IMR-90 (cell line): Measurements from ENCODE around the gene USP35. TPM values are rescaled to one million over a fixed set of nuclear protein-coding genes. Genes with fewer than 3 reads are reported as not detected.

Source experiments
- ATAC-seq: fragments of 200-7000 bp; cut with Tn5 transposase; 2 replicates; pipeline ENCODE4 v1.9.1; 2020; ENCODE audit warnings: low read depth, mild to moderate bottlenecking, moderate library complexity
- BruUV-seq: library from RNA; stranded (reverse); fragments of 400-500 nt; replicated peaks from 2 replicates; lab custom pipeline; 2021; lab: Mats Ljungman, UMichigan
- CTCF ChIA-PET: fragments of 300-600 bp; formaldehyde crosslinking; extraction: SDS; loops from one replicate; lab custom pipeline; 2021; ENCODE audit warnings: antibody characterized with exemption; lab: Yijun Ruan, JAX
- POLR2A ChIA-PET: fragments of 300-600 bp; sonication (Branson Sonifier 250); formaldehyde crosslinking; loops from one replicate; lab custom pipeline; 2022; ENCODE audit warnings: antibody characterized with exemption; ENCODE audit not compliant: unreplicated experiment; lab: Charles Lee
- DNase-seq: peaks from one replicate; pipeline ENCODE4 v3.0.0; 2013
- H2AFZ ChIP-seq: replicated peaks from 2 replicates; pipeline ENCODE3; 2013; ENCODE audit warnings: low read length, mild to moderate bottlenecking; ENCODE audit not compliant: poor library complexity
- H2AK5ac ChIP-seq: 2 replicates; pipeline ENCODE4 v1.6.1; 2013; ENCODE audit warnings: low read depth, low read length, inconsistent platforms
- H2AK9ac ChIP-seq: replicated peaks from 2 replicates; pipeline ENCODE3; 2013; ENCODE audit warnings: mild to moderate bottlenecking, low read depth, low read length, moderate library complexity; ENCODE audit not compliant: poor library complexity
- H2BK120ac ChIP-seq: 2 replicates; pipeline ENCODE4 v1.6.1; 2013; ENCODE audit warnings: low read depth, low read length, inconsistent platforms
- H2BK15ac ChIP-seq: 3 replicates; pipeline ENCODE4 v1.6.1; 2013; ENCODE audit warnings: low read depth, low read length, inconsistent platforms
- H2BK20ac ChIP-seq: 2 replicates; pipeline ENCODE4 v1.6.1; 2013; ENCODE audit warnings: low read depth, mild to moderate bottlenecking, inconsistent platforms, low read length, moderate library complexity
- H2BK5ac ChIP-seq: 2 replicates; pipeline ENCODE4 v1.6.1; 2013; ENCODE audit warnings: mild to moderate bottlenecking, low read depth, low read length, inconsistent platforms; ENCODE audit not compliant: poor library complexity, severe bottlenecking
- H3K14ac ChIP-seq: replicated peaks from 2 replicates; pipeline ENCODE4 v1.6.1; 2013; ENCODE audit warnings: low read depth, low read length, inconsistent platforms
- H3K18ac ChIP-seq: 2 replicates; pipeline ENCODE4 v1.6.1; 2013; ENCODE audit warnings: low read depth, low read length, control low read depth
- H3K23ac ChIP-seq: 2 replicates; pipeline ENCODE4 v1.6.1; 2013; ENCODE audit warnings: low read depth, low read length, inconsistent platforms
- H3K27ac ChIP-seq: 2 replicates; pipeline ENCODE4 v1.5.1; 2013; ENCODE audit warnings: mild to moderate bottlenecking, control low read depth, low read length; ENCODE audit not compliant: insufficient read depth
- H3K27me3 ChIP-seq: 2 replicates; pipeline ENCODE4 v1.6.1; 2013; ENCODE audit warnings: low read length; ENCODE audit not compliant: control insufficient read depth, insufficient read depth
- H3K36me3 ChIP-seq: 2 replicates; pipeline ENCODE4 v1.6.1; 2013; ENCODE audit warnings: low read length, mixed read lengths; ENCODE audit not compliant: control insufficient read depth, insufficient read depth
- H3K4ac ChIP-seq: 2 replicates; pipeline ENCODE4 v1.6.1; 2013; ENCODE audit warnings: low read depth, low read length, inconsistent platforms
- H3K4me1 ChIP-seq: 2 replicates; pipeline ENCODE4 v1.6.1; 2013; ENCODE audit warnings: low read length, mixed read lengths; ENCODE audit not compliant: control insufficient read depth, insufficient read depth
- H3K4me2 ChIP-seq: 2 replicates; pipeline ENCODE4 v1.6.1; 2013; ENCODE audit warnings: low read depth, mild to moderate bottlenecking, control low read depth, low read length, moderate library complexity
- H3K4me3 ChIP-seq: 2 replicates; pipeline ENCODE4 v1.5.1; 2013; ENCODE audit warnings: low read depth, mild to moderate bottlenecking, control low read depth, low read length, moderate library complexity; ENCODE audit not compliant: insufficient read depth
- H3K56ac ChIP-seq: 2 replicates; pipeline ENCODE4 v1.6.1; 2013; ENCODE audit warnings: low read length, inconsistent platforms; ENCODE audit not compliant: insufficient read depth; ENCODE audit errors: extremely low read depth
- H3K79me1 ChIP-seq, 2 experiments: 2 replicates each; pipeline ENCODE4 v1.6.1; 2013; ENCODE audit warnings: low read length in 2 of 2, inconsistent platforms in 1 of 2, low read depth in 1 of 2
- H3K9ac ChIP-seq: 2 replicates; pipeline ENCODE4 v1.6.1; 2013; ENCODE audit warnings: low read depth, low read length, control low read depth
- H3K9me1 ChIP-seq: 2 replicates; pipeline ENCODE4 v1.6.1; 2013; ENCODE audit warnings: low read length, inconsistent platforms; ENCODE audit not compliant: insufficient read depth
- H3K9me3 ChIP-seq: 2 replicates; pipeline ENCODE4 v1.6.1; 2013; ENCODE audit warnings: low read length; ENCODE audit not compliant: control insufficient read depth, insufficient read depth
- H4K20me1 ChIP-seq: 2 replicates; pipeline ENCODE4 v1.6.1; 2013; ENCODE audit warnings: low read length, inconsistent platforms; ENCODE audit not compliant: insufficient read depth
- H4K5ac ChIP-seq: 2 replicates; pipeline ENCODE4 v1.6.1; 2013; ENCODE audit warnings: mild to moderate bottlenecking, low read depth, low read length, control low read depth
- H4K8ac ChIP-seq, 2 experiments: 2 replicates each; pipeline ENCODE4 v1.6.1; 2013; ENCODE audit warnings: low read depth in 2 of 2, low read length in 2 of 2, control low read depth in 1 of 2, inconsistent platforms in 1 of 2
- H4K91ac ChIP-seq: 2 replicates; pipeline ENCODE4 v1.6.1; 2013; ENCODE audit warnings: low read depth, low read length, inconsistent platforms; ENCODE audit not compliant: insufficient read depth
- BHLHE40 ChIP-seq: fragments of 150-350 bp; IDR thresholded peaks from 2 replicates; pipeline ENCODE4 v1.6.1; 2016; ENCODE audit warnings: mild to moderate bottlenecking, low read depth, low read length
- CEBPB ChIP-seq: IDR thresholded peaks from 2 replicates; pipeline ENCODE4 v1.6.1; 2012; ENCODE audit warnings: low read depth, low read length, improper control_type of control experiment
- RCOR1 ChIP-seq: IDR thresholded peaks from 2 replicates; pipeline ENCODE4 v1.6.1; 2012; ENCODE audit warnings: mild to moderate bottlenecking, low read length, improper control_type of control experiment; ENCODE audit not compliant: insufficient replicate concordance
- WGBS, 2 experiments: methylation state at CpG; one replicate each; pipeline versions ENCODE4 v1.1.5 to v1.1.7; 2013; ENCODE audit warnings: missing lambda C conversion rate in 2 of 2; ENCODE audit not compliant: insufficient read length in 1 of 2; ENCODE audit errors: extremely low coverage in 2 of 2; 5-methylcytosine and 5-hydroxymethylcytosine counted together
- dilution Hi-C: fragments of 300-500 bp; cut with HindIII; formaldehyde crosslinking; loops from one replicate; pipeline ENCODE4 v1.14.3; 2018; ENCODE audit warnings: low sequenced_read_pairs; ENCODE audit not compliant: unreplicated experiment
- in situ Hi-C: fragments of 300-500 bp; cut with MboI; formaldehyde crosslinking; loops from 3 replicates; pipeline ENCODE4 v1.14.3; 2019; ENCODE audit warnings: low sequenced_read_pairs, inconsistent platforms, mixed read lengths
- intact Hi-C: fragments of 100-400 bp; cut with micrococcal nuclease; formaldehyde crosslinking; loops from 2 replicates; pipeline ENCODE4 v1.10.0; 2022
- polyA plus RNA-seq, 3 experiments: library from polyadenylated mRNA; depleted of rRNA; stranded (reverse); fragments of >200 nt; gene quantifications; 2 replicates each; pipeline ENCODE4 v1.2.3, GENCODE V29; 2012; ENCODE audit warnings: low replicate concordance in 1 of 3
- total RNA-seq: library from RNA; depleted of rRNA; stranded (reverse); fragments of >200 nt; gene quantifications from 2 replicates; pipeline ENCODE4 v1.2.3, GENCODE V29; 2012
- TF ChIP-seq, protein P1 (sequence below): conservative IDR thresholded peaks from 2 replicates; pipeline ENCODE4 v1.5.1; 2012; ENCODE audit warnings: mild to moderate bottlenecking, low read depth, low read length, improper control_type of control experiment

Gene USP35
- total and polyA plus RNA-seq, 2 of the 4 experiments (the other 2 are of a cell fraction): 2.7 to 11.3 TPM

DNA sequence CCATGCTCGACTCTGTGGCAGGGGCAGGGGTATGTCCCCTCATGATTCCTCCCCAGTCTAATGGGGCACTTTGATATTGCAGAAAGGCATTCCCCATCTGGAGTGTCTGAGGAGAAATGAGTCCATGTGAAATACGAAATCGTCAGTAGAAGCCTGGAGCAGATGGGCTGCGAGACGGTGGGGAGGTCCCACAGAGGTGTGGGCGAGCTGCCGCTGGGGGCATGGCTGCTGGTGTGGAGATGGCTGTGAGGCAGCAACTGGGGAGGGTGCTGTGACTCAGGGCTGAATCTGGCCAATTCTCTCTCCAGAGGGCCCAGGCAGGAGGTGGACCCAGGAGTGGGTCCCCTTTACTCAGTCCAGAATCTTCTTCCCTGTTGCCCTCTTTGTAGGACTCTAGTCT lies 11.5 kb upstream of the USP35 start:
- Histone ChIP-seq H2AK5ac (no peak overlapping the region), H3K4ac (no peak overlapping the region), H2BK120ac (no peak overlapping the region), H3K18ac (no peak overlapping the region), H3K4me2 (no peak overlapping the region), H2BK5ac (no peak overlapping the region), H2BK20ac (no peak overlapping the region), H3K23ac (no peak overlapping the region), H3K79me1 (peaks cover 8 to 65% of the 10 kb centered on the region in 2 experiments), H3K9ac (no peak overlapping the region), H4K5ac (no peak overlapping the region), H3K4me3 (no peak overlapping the region), H4K8ac (no peak overlapping the region), H3K4me1 (no peaks in the 10 kb centered on the region), H3K9me1 (peaks cover 12% of the 10 kb centered on the region), H3K27me3 (no peaks in the 10 kb centered on the region), H2AFZ (no peak overlapping the region), H3K56ac (no peak overlapping the region), H3K9me3 (no peaks in the 10 kb centered on the region), H3K36me3 (peaks cover 26% of the 10 kb centered on the region), H4K20me1 (peaks cover 5% of the 10 kb centered on the region), H3K27ac (no peak overlapping the region), H2AK9ac (no peak overlapping the region), H2BK15ac (no peak overlapping the region), H4K91ac (no peak overlapping the region), H3K14ac (no peak overlapping the region)
- dilution Hi-C loops (no loop called here), in situ Hi-C loops (no loop called here), intact Hi-C loops (no loop called here)
- DNase-seq (no peak), ATAC-seq (no peak)
- WGBS, 2 experiments: 75% methylated on average over 2 of the region's 7 CpGs; no CpG with 5 or more reads in 1 of the 2 experiments
- POLR2A ChIA-PET: no interaction called here
- CTCF ChIA-PET: no interaction called here
- BruUV-seq: no TSS peak
- no peak for TF ChIP-seq CEBPB
- TF ChIP-seq, protein P1, sequence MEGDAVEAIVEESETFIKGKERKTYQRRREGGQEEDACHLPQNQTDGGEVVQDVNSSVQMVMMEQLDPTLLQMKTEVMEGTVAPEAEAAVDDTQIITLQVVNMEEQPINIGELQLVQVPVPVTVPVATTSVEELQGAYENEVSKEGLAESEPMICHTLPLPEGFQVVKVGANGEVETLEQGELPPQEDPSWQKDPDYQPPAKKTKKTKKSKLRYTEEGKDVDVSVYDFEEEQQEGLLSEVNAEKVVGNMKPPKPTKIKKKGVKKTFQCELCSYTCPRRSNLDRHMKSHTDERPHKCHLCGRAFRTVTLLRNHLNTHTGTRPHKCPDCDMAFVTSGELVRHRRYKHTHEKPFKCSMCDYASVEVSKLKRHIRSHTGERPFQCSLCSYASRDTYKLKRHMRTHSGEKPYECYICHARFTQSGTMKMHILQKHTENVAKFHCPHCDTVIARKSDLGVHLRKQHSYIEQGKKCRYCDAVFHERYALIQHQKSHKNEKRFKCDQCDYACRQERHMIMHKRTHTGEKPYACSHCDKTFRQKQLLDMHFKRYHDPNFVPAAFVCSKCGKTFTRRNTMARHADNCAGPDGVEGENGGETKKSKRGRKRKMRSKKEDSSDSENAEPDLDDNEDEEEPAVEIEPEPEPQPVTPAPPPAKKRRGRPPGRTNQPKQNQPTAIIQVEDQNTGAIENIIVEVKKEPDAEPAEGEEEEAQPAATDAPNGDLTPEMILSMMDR: no peak
- no peak for TF ChIP-seq BHLHE40
- no peak for TF ChIP-seq RCOR1
